ENCODE measurements around the gene RRAS2.
A peak's percentile ranks its signal among the peaks of the same experiment; 100 is the strongest.
"Not testable (repeated sequence)": the region's sequence is repeated elsewhere in the genome, so short reads cannot be mapped to it uniquely, and the experiment has no call there.

The RRAS2 gene

GRCh38 chr11:14370496-14370895, 11.5 kb upstream of the RRAS2 start:
- DNase-seq, result no peak

DNA sequence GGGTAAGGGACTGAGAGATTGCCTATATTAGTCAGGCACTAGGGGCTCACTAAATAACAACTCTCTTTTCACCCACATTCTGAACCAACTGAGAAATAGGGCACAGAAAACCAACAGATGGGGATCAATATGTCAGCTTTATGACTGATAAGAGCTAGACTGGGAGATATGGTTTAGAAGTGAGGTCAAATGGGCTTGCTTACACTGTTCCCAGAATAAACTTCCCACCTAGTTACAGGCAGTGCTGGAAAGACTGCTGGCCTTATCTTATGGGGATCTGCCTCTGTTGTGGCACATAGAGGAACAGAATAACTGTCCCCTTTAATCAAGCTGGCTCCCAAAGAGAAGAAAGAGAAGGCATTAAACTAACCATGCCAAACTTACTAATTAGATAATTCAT, 10.6 kb upstream of the RRAS2 start:
- DNase-seq, result no peak

- DNase-seq, result no peak
Measured at GRCh38 chr11:14366936-14367335, 8.0 kb upstream of the RRAS2 start.

- DNase-seq, result no peak
Measured at GRCh38 chr11:14364322-14364721, 5.3 kb upstream of the RRAS2 start.

- DNase-seq, result no peak
Measured at GRCh38 chr11:14362611-14363010, 3.6 kb upstream of the RRAS2 start.

GRCh38 chr11:14361951-14362350, 3.0 kb upstream of the RRAS2 start:
- no peak for DNase-seq

DNA sequence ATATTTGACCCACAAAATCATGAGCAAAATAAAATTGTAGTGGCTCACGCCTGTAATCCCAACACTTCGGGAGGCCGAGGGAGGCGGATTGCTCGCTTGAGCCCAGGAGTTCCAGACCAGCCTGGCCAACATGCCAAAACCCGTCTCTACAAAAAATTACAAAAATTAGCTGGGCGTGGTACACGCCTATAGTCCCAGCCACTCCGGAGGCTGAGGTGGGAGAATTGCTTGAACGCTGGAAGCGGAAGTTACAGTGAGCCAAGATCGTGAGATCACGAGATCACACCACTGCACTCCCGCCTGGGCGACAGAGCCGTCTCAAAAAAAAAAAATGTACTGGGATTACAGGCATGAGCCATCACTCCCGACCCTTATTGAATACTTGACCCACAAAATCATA, 2.0 kb upstream of the RRAS2 start:
- no peak for DNase-seq

DNA sequence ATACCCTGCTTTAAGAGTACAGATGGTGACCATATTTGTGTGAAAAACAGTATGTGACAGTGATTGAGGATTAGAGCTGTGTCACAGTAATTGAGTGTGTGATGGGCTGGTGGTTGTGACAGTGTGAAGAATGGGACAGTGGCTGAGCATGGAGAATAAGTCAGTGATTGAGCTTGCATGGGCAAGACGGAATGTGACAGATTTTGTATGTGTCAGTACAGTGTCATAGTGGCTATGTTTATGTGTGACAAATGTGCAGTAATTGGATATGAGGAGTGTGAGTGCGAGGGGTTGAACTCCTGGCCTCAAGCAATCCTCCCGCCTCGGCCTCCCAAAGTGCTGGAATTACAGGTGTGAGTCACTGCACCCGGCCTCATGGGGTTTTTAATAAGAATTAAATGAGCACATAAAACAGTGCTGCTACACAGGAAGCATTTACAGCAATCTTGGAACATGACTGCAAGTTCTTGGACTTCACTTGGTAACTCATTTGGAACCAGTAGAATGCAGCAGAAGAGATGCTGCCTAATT, 583 bp upstream of the RRAS2 start:
- DNase-seq, result no peak

DNA sequence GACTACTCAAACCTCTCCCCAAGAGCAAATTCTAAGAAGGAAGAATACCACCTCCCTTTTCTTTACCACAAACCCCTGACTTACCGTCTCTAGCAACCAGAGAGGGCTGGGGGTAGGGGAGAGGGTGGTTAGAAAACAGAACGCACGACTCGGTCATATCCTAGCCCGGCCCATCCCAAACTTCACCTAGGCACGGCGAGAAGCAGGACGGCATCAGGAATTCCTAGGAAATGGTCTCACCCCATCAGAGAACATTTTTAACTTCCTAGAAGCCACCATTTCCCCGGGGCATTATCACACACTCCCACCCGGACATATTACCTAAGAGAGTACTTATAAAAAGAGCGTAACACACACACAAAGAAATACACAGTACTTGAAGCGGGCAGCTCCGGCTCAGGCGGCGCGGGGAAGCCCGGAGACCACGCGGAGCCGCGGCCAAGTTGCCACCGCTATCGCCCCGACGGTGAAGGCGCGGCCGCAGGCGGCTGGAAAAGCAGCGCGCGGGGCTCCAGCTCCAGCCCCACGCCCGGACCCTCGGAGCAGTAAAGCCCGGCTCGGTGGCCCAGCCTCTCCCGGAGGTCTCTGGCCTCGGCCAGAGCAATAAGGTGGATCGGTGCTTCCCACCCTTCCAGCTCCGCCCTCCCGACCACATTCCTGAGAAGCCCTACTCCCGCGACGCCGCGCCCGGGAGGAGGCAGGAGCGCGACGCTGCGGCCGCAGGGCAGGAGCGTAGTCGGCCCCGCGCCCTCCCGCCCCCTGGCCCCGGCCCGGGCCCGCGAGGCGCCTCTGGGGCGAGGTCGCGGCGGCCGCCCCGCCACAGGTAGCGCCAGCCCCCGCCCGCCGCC, 878 bp downstream of the RRAS2 start:
- DNase-seq, result peak; percentile 71

- DNase-seq, result no peak
Measured at GRCh38 chr11:14356342-14356741, 2.6 kb downstream of the RRAS2 start.

- not testable (repeated sequence) for DNase-seq
Measured at GRCh38 chr11:14354604-14355003, 4.4 kb downstream of the RRAS2 start.

DNA sequence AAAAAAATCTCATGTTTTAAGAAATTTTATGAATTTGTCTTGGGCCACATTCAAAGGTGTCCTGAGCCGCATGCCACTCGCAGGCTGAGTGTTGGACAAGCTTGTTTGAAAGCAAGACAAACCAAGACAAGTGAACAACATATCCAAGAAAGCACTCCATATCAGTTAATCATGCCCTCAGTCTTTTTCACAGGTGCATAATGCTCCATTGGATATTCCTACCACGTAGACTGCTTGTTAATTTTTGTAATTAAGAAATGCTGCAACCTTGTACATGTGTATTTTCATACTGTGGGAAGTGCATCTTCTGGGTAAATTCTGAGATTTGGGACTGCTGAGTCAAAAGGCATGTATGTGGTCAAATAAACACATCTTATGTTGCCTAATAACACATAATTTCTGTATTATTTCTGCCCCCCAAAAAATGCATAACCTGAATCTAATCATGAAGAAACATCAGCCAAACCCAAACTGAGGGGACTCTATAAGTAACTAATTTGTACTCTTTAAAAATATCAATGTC, 8.2 kb downstream of the RRAS2 start:
- no peak for DNase-seq

DNA sequence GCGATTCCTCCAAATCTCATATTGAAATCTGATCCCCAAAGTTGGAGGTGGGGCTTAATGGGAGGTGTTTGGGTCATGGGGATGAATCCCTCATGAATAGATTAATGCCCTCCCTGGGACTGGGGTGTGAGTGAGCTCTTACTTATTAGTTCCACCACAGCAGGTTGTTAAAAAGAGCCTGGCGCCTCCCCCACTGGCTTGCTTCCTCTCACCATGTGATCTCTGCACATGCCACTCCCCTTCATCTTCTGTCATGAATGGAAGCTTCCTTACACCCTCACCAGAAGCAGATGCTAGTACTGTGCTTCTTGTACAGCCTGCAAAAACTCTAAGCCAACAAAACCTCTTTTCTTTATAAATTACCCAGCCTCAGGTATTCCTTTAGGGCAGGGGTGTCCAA, 8.8 kb downstream of the RRAS2 start:
- DNase-seq, result no peak

DNA sequence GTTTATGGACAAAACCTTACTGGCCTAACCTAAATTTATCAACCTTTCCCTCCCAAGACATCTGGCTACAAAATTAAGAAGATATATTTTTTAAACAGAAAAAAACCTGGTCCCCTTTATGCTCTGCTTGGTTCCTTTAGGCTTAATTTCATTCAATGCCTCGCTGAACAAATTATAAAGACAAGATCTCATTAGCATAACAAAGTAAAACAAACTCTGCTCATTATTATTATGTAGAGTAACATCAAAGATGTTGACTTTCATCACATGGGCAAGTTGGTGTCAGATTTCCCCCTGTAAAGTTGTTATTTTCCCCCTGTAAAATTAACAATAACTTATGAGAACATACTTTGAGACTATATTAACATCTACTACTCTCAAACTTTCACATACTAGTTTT, 11.0 kb downstream of the RRAS2 start:
- no peak for DNase-seq

GRCh38 chr11:14347494-14347893, 11.5 kb downstream of the RRAS2 start:
- no peak for DNase-seq

GRCh38 chr11:14346303-14346955, 12.6 kb downstream of the RRAS2 start:
- DNase-seq, result no peak

- no peak for DNase-seq
Measured at GRCh38 chr11:14345668-14346067, 13.3 kb downstream of the RRAS2 start.

DNA sequence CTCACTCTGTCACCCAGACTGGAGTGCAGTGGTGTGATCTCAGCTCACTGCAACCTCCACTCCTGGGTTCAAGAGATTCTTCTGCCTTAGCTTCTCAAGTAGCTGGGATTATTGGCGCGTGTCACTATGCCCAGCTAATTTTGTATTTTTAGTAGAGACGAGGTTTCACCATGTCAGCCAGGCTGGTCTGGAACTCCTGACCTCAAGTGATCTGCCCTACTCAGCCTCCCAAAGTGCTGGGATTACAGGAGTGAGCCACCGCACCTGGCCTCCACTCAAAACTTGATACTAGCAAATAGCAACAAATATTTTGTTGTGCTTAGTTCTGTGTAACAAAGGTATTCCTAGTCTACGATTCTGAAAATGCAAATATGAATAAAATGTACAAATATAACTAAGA, 14.0 kb downstream of the RRAS2 start:
- DNase-seq, result not testable (repeated sequence)

GRCh38 chr11:14342906-14343305, 16.1 kb downstream of the RRAS2 start:
- DNase-seq, result no peak

DNA sequence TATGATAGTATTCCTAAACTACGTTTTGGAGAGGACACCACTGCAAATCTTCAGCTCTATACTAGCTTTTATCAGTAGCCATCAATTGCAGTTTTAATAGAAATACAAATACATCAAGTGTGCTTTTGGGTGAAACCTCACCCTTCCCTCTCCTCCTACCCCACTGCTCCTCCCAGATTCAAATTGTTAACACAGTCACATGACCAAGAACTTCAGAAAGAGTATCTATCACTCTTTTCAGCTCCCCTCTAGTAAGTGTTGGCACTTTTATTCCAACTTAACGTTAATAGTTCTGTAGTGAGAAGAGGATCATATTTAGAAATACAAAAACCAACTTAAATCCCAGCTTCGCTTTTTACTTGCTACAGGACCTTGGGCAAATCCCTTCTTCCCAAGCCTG, 17.0 kb downstream of the RRAS2 start:
- no peak for DNase-seq

- DNase-seq, result no peak
Measured at GRCh38 chr11:14340721-14341120, 18.3 kb downstream of the RRAS2 start.

DNA sequence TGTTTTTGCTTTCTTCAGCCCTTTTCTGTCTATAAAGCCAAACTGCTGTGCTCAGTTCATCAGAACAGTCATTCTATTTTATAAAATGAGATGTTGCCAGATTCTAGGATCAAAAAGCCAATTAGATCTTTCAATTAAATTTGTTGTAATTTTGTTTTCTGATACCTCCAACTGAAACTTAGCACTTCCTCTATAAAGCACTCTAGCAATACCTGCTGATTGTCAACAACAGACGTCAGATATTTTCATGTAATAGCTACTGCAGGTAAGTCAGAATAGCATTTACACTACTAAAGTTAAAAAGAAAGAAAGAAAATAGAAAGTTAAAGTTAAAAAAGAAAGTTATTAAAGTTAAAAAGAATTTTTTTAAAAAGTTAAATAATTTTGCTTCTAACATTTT, 19.6 kb downstream of the RRAS2 start:
- DNase-seq, result no peak

GRCh38 chr11:14336507-14337503, 22.2 kb downstream of the RRAS2 start:
- no peak for DNase-seq

All from left hindlimb (tissue), 1 donor.